Measurements from ENCODE around the gene BNIP2.

DNA sequence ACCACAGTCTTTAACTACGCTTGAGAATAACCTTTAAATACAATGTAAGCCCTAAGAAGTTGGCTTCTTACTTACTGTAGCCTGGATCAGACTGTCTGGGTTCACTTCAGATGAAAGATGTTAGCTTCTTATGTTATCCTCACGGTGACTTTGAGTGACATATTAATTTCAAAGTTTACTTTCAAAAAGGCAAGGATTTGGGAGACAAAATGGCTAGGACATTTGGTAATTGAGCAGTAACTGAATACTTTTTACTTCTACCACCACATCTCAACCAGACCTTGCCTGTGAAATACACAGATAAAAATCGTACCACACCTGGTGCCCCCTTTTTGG lies 36.0 kb upstream of the BNIP2 start:
- TF ChIP-seq POLR2A (IDR thresholded peaks at IDR 0.05; ENCODE audit: low read depth): no peak
- TF ChIP-seq, protein P1, sequence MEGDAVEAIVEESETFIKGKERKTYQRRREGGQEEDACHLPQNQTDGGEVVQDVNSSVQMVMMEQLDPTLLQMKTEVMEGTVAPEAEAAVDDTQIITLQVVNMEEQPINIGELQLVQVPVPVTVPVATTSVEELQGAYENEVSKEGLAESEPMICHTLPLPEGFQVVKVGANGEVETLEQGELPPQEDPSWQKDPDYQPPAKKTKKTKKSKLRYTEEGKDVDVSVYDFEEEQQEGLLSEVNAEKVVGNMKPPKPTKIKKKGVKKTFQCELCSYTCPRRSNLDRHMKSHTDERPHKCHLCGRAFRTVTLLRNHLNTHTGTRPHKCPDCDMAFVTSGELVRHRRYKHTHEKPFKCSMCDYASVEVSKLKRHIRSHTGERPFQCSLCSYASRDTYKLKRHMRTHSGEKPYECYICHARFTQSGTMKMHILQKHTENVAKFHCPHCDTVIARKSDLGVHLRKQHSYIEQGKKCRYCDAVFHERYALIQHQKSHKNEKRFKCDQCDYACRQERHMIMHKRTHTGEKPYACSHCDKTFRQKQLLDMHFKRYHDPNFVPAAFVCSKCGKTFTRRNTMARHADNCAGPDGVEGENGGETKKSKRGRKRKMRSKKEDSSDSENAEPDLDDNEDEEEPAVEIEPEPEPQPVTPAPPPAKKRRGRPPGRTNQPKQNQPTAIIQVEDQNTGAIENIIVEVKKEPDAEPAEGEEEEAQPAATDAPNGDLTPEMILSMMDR (IDR thresholded peaks at IDR 0.05): no peak
- TF ChIP-seq EP300 (IDR thresholded peaks at IDR 0.05): no peak
- no peak for TF ChIP-seq POLR2AphosphoS5 (IDR thresholded peaks at IDR 0.05)
